Activated B cell treated with CpG ODN at 0.5 μM for 24 hours (primary cell): ENCODE data around the gene KCNJ11. TPM values are rescaled to one million over a fixed set of nuclear protein-coding genes. Genes with fewer than 3 reads are reported as not detected.
"Not testable (repeated sequence)": the region's sequence is repeated elsewhere in the genome, so short reads cannot be mapped to it uniquely, and the experiment has no call there.

ENCODE experiments used
- ATAC-seq: fragments of 200-7000 bp; cut with Tn5 transposase; one replicate; pipeline ENCODE4 v1.10.0; 2021; ENCODE audit warnings: low read depth, mild to moderate bottlenecking, moderate library complexity
- CTCF ChIA-PET: fragments of 350-600 bp; sonication (Branson Sonifier 250); formaldehyde crosslinking; loops from one replicate; lab custom pipeline; 2021; ENCODE audit warnings: antibody characterized with exemption; lab: Charles Lee
- POLR2A ChIA-PET: fragments of 350-600 bp; sonication (Branson Sonifier 250); formaldehyde crosslinking; loops from one replicate; lab custom pipeline; 2021; ENCODE audit warnings: antibody characterized with exemption; lab: Charles Lee
- DNase-seq: peaks from one replicate; pipeline ENCODE4 v3.0.0; 2022
- H3K27ac Mint-ChIP-seq: one replicate; pipeline ENCODE4 v1.8.0; 2020; ENCODE audit warnings: mixed read lengths
- H3K27me3 Mint-ChIP-seq: one replicate; pipeline ENCODE4 v1.8.0; 2021; ENCODE audit warnings: mixed read lengths
- H3K36me3 Mint-ChIP-seq: one replicate; pipeline ENCODE4 v1.8.0; 2021; ENCODE audit warnings: low read depth, mixed read lengths
- H3K4me1 Mint-ChIP-seq: one replicate; pipeline ENCODE4 v1.8.0; 2021; ENCODE audit warnings: mixed read lengths
- H3K4me3 Mint-ChIP-seq: one replicate; pipeline ENCODE4 v1.8.0; 2020; ENCODE audit warnings: mild to moderate bottlenecking, mixed read lengths
- H3K9me3 Mint-ChIP-seq: one replicate; pipeline ENCODE4 v1.8.0; 2020; ENCODE audit warnings: mixed read lengths
- CTCF ChIP-seq: fragments of 200-600 bp; IDR thresholded peaks from one replicate; pipeline ENCODE4 v1.8.0; 2022; ENCODE audit warnings: antibody characterized with exemption, mild to moderate bottlenecking
- intact Hi-C: fragments of 100-400 bp; cut with micrococcal nuclease; formaldehyde crosslinking; loops from one replicate; pipeline ENCODE4 v1.15.1; 2024
- total RNA-seq: library from RNA; stranded (reverse); gene quantifications from 2 replicates; pipeline ENCODE4 v1.2.3, GENCODE V29; 2022

The KCNJ11 gene
- total RNA-seq, 1 donor from 2014 or later = 1.2 TPM

- no peaks in the 10 kb centered on the region for H3K36me3 Mint-ChIP-seq
- H3K27me3 Mint-ChIP-seq = peaks cover 8% of the 10 kb centered on the region
- H3K4me3 Mint-ChIP-seq = no peak overlapping the region
- no peaks in the 10 kb centered on the region for H3K4me1 Mint-ChIP-seq
- CTCF ChIA-PET = no interaction called here
- POLR2A ChIA-PET = no interaction called here
- DNase-seq (no peak), ATAC-seq (no peak)
- H3K27ac Mint-ChIP-seq = no peak overlapping the region
- H3K9me3 Mint-ChIP-seq = no peaks in the 10 kb centered on the region
- intact Hi-C loops = no loop called here
- TF ChIP-seq CTCF = no peak
Measured at GRCh38 chr11:17430616-17431015, 42.2 kb upstream of the KCNJ11 start.

GRCh38 chr11:17428925-17429324 lies 40.5 kb upstream of the KCNJ11 start:
- Mint-ChIP-seq H3K9me3 (no peaks in the 10 kb centered on the region), H3K4me1 (no peaks in the 10 kb centered on the region), H3K27ac (no peak overlapping the region), H3K27me3 (peaks cover 8% of the 10 kb centered on the region), H3K4me3 (no peak overlapping the region), H3K36me3 (no peaks in the 10 kb centered on the region)
- ChIA-PET CTCF (no interaction called here), POLR2A (no interaction called here)
- intact Hi-C loops = no loop called here
- ATAC-seq (no peak), DNase-seq (no peak)
- no peak for TF ChIP-seq CTCF

- ChIA-PET CTCF (no interaction called here), POLR2A (no interaction called here)
- ATAC-seq = no peak
- no peaks in the 10 kb centered on the region for H3K36me3 Mint-ChIP-seq
- H3K27me3 Mint-ChIP-seq = peaks cover 8% of the 10 kb centered on the region
- no peaks in the 10 kb centered on the region for H3K4me1 Mint-ChIP-seq
- no peak overlapping the region for H3K27ac Mint-ChIP-seq
- H3K9me3 Mint-ChIP-seq = no peaks in the 10 kb centered on the region
- H3K4me3 Mint-ChIP-seq = no peak overlapping the region
- intact Hi-C loops = no loop called here
- DNase-seq = no peak
- no peak for TF ChIP-seq CTCF
Measured at GRCh38 chr11:17428261-17428660, 39.8 kb upstream of the KCNJ11 start.

- H3K4me3 Mint-ChIP-seq, ATAC-seq, POLR2A ChIA-PET, DNase-seq, H3K4me1 Mint-ChIP-seq, intact Hi-C loops, CTCF ChIA-PET, H3K36me3 Mint-ChIP-seq, H3K27ac Mint-ChIP-seq, H3K9me3 Mint-ChIP-seq: not testable (repeated sequence)
- H3K27me3 Mint-ChIP-seq = peaks cover 16% of the 10 kb centered on the region
Measured at GRCh38 chr11:17426233-17426632, 37.8 kb upstream of the KCNJ11 start.

GRCh38 chr11:17423533-17424310 lies 35.3 kb upstream of the KCNJ11 start:
- TF ChIP-seq CTCF = no peak
- ATAC-seq = no peak
- no peak for DNase-seq
- peaks cover 17% of the 10 kb centered on the region for H3K27me3 Mint-ChIP-seq
- intact Hi-C loops = no loop called here
- no peaks in the 10 kb centered on the region for H3K36me3 Mint-ChIP-seq
- no peak overlapping the region for H3K27ac Mint-ChIP-seq
- H3K4me1 Mint-ChIP-seq = no peaks in the 10 kb centered on the region
- no peaks in the 10 kb centered on the region for H3K9me3 Mint-ChIP-seq
- CTCF ChIA-PET = no interaction called here
- POLR2A ChIA-PET = no interaction called here
- no peak overlapping the region for H3K4me3 Mint-ChIP-seq
